H1 (cell line): ENCODE data around the gene SCN4A. TPM values are rescaled to one million over a fixed set of nuclear protein-coding genes. Genes with fewer than 3 reads are reported as not detected.

Experiments
- CTCF ChIA-PET: fragments of 300-600 bp; sonication (Branson Sonifier 250); formaldehyde crosslinking; loops from one replicate; lab custom pipeline; 2021; ENCODE audit not compliant: partially characterized antibody; lab: Charles Lee
- POLR2A ChIA-PET: fragments of 300-600 bp; sonication (Branson Sonifier 250); formaldehyde crosslinking; loops from one replicate; lab custom pipeline; 2021; ENCODE audit warnings: inconsistent platforms; ENCODE audit not compliant: partially characterized antibody; lab: Charles Lee
- DNase-seq, 2 experiments: peaks; one replicate each; pipeline versions ENCODE4 v3.0.0 to v3.0.0-alpha.2; 2010 to 2022; ENCODE audit warnings: low spot score in 2 of 2, low read depth in 1 of 2, mixed read lengths in 1 of 2
- FAIRE-seq: peaks from 2 replicates; lab custom pipeline; 2011; peaks lifted over from hg19 to GRCh38; lab: Jason Lieb, UNC
- H2AFZ ChIP-seq: 2 replicates; pipeline ENCODE4 v1.8.1; 2012; ENCODE audit warnings: low read length, inconsistent platforms
- H2AK5ac ChIP-seq: 2 replicates; pipeline ENCODE4 v1.6.1; 2013; ENCODE audit warnings: low read depth, low read length
- H2BK120ac ChIP-seq: replicated peaks from 2 replicates; pipeline ENCODE3; 2013; ENCODE audit warnings: low read depth, low read length, inconsistent platforms
- H2BK12ac ChIP-seq: 2 replicates; pipeline ENCODE4 v1.6.1; 2013; ENCODE audit warnings: low read depth, low read length
- H2BK15ac ChIP-seq: 2 replicates; pipeline ENCODE4 v1.6.1; 2013; ENCODE audit warnings: low read length
- H2BK20ac ChIP-seq: 2 replicates; pipeline ENCODE4 v1.6.1; 2013; ENCODE audit warnings: low read length
- H2BK5ac ChIP-seq: 2 replicates; pipeline ENCODE4 v1.6.1; 2013; ENCODE audit warnings: low read depth, low read length
- H3K14ac ChIP-seq: 2 replicates; pipeline ENCODE4 v1.6.1; 2013; ENCODE audit warnings: inconsistent platforms; ENCODE audit not compliant: insufficient read length
- H3K18ac ChIP-seq: 2 replicates; pipeline ENCODE4 v1.6.1; 2013; ENCODE audit warnings: low read length; ENCODE audit errors: extremely low read depth
- H3K23ac ChIP-seq: 2 replicates; pipeline ENCODE4 v1.6.1; 2013; ENCODE audit warnings: inconsistent platforms; ENCODE audit not compliant: insufficient read length
- H3K23me2 ChIP-seq: 2 replicates; pipeline ENCODE4 v1.6.1; 2013; ENCODE audit warnings: low read depth, low read length
- H3K27ac ChIP-seq: 2 replicates; pipeline ENCODE4 v1.6.1; 2011; ENCODE audit warnings: low read depth, low read length, inconsistent platforms
- H3K27me3 ChIP-seq, 4 experiments: replicated peaks in 1 of 4; 1 replicate in 1 of 4; 2 replicates in 3 of 4; pipeline versions ENCODE4 v1.6.1 to v1.8.1; 2011 to 2013; ENCODE audit warnings: low read length in 3 of 4, mild to moderate bottlenecking in 3 of 4, inconsistent platforms in 2 of 4, mixed read lengths in 2 of 4, moderate library complexity in 1 of 4; ENCODE audit not compliant: control insufficient read depth in 3 of 4, insufficient read depth in 3 of 4; ENCODE audit errors: extremely low read depth in 1 of 4
- H3K36me3 ChIP-seq, 4 experiments: 2 replicates each; pipeline versions ENCODE4 v1.6.1 to v1.8.1; 2011 to 2013; ENCODE audit warnings: mild to moderate bottlenecking in 4 of 4, low read length in 3 of 4, moderate library complexity in 2 of 4, control low read depth in 1 of 4, inconsistent platforms in 1 of 4; ENCODE audit not compliant: insufficient read depth in 4 of 4, control insufficient read depth in 2 of 4
- H3K4ac ChIP-seq: replicated peaks from 2 replicates; pipeline ENCODE3; 2013; ENCODE audit warnings: low read length, low read depth, mixed read lengths, inconsistent platforms; ENCODE audit not compliant: insufficient read length
- H3K4me1 ChIP-seq, 4 experiments: replicated peaks in 1 of 4; 1 replicate in 1 of 4; 2 replicates in 3 of 4; pipeline versions ENCODE4 v1.6.1 to v1.8.1; 2011 to 2013; ENCODE audit warnings: low read length in 3 of 4, inconsistent platforms in 2 of 4, mixed read lengths in 1 of 4; ENCODE audit not compliant: insufficient read depth in 4 of 4, control insufficient read depth in 3 of 4
- H3K4me2 ChIP-seq, 2 experiments: 2 replicates each; pipeline versions ENCODE4 v1.6.1 to v1.8.1; 2011 to 2013; ENCODE audit warnings: low read depth in 2 of 2, low read length in 2 of 2, control low read depth in 1 of 2, inconsistent platforms in 1 of 2, mild to moderate bottlenecking in 1 of 2; ENCODE audit not compliant: insufficient read depth in 1 of 2
- H3K4me3 ChIP-seq, 4 experiments: fragments of 200-600, 300-600 bp in 1 of 4; sonication (generic), shearing (Covaris generic), sonication (Bioruptor Twin) in 1 of 4; 2 replicates each; pipeline versions ENCODE4 v1.5.1 to v1.8.1; 2011 to 2016; ENCODE audit warnings: low read length in 4 of 4, low read depth in 3 of 4, control low read depth in 2 of 4, inconsistent platforms in 2 of 4, mild to moderate bottlenecking in 2 of 4, mixed read lengths in 1 of 4, moderate library complexity in 1 of 4; ENCODE audit not compliant: insufficient read depth in 2 of 4; ENCODE audit errors: extremely low read depth in 1 of 4
- H3K56ac ChIP-seq: replicated peaks from 2 replicates; pipeline ENCODE3; 2013; ENCODE audit warnings: low read depth, mild to moderate bottlenecking, mixed read lengths, low read length, inconsistent platforms; ENCODE audit not compliant: insufficient read length
- H3K79me1 ChIP-seq: 2 replicates; pipeline ENCODE4 v1.6.1; 2013; ENCODE audit warnings: low read depth, low read length, control low read depth
- H3K79me2 ChIP-seq, 2 experiments: 2 replicates each; pipeline versions ENCODE4 v1.6.1 to v1.8.1; 2012 to 2013; ENCODE audit warnings: low read length in 2 of 2, mild to moderate bottlenecking in 2 of 2, inconsistent platforms in 1 of 2; ENCODE audit not compliant: insufficient read depth in 2 of 2, control insufficient read depth in 1 of 2
- H3K9ac ChIP-seq, 4 experiments: replicated peaks in 1 of 4; 1 replicate in 1 of 4; 2 replicates in 3 of 4; pipeline versions ENCODE4 v1.6.1 to v1.8.1; 2011 to 2013; ENCODE audit warnings: low read depth in 3 of 4, low read length in 3 of 4, control low read depth in 2 of 4, mild to moderate bottlenecking in 2 of 4, moderate library complexity in 2 of 4, inconsistent platforms in 1 of 4; ENCODE audit errors: extremely low read depth in 1 of 4
- H3K9me3 ChIP-seq, 2 experiments: 2 replicates each; pipeline versions ENCODE4 v1.6.1 to v1.8.1; 2012 to 2013; ENCODE audit warnings: mild to moderate bottlenecking in 2 of 2, moderate library complexity in 2 of 2, control low read depth in 1 of 2, inconsistent platforms in 1 of 2, low read depth in 1 of 2, low read length in 1 of 2, mixed read lengths in 1 of 2; ENCODE audit not compliant: insufficient read depth in 2 of 2
- H4K20me1 ChIP-seq, 2 experiments: replicated peaks in 1 of 2; 2 replicates each; pipeline versions ENCODE3 to v1.8.1; 2011 to 2013; ENCODE audit warnings: inconsistent platforms in 2 of 2, low read length in 2 of 2, mild to moderate bottlenecking in 1 of 2; ENCODE audit not compliant: insufficient read depth in 2 of 2, control insufficient read depth in 1 of 2
- H4K5ac ChIP-seq: 2 replicates; pipeline ENCODE4 v1.6.1; 2013; ENCODE audit warnings: low read length, low read depth, mixed read lengths, inconsistent platforms; ENCODE audit not compliant: insufficient read length
- H4K8ac ChIP-seq: 2 replicates; pipeline ENCODE4 v1.8.0; 2013; ENCODE audit warnings: mild to moderate bottlenecking, moderate library complexity, low read length, inconsistent platforms; ENCODE audit not compliant: insufficient read depth; ENCODE audit errors: extremely low read depth
- H4K91ac ChIP-seq: replicated peaks from 2 replicates; pipeline ENCODE3; 2013; ENCODE audit warnings: low read length, mixed read lengths, inconsistent platforms; ENCODE audit not compliant: insufficient read length
- ASH2L ChIP-seq: fragments of 200-600, 300-600 bp; sonication (generic); IDR thresholded peaks from one replicate; pipeline ENCODE4 v1.7.1; 2017; ENCODE audit warnings: low read length
- BACH1 ChIP-seq: IDR thresholded peaks from 2 replicates; pipeline ENCODE4 v1.6.1; 2012; ENCODE audit warnings: low read length, improper control_type of control experiment
- BRCA1 ChIP-seq: IDR thresholded peaks from 2 replicates; pipeline ENCODE4 v1.6.1; 2012; ENCODE audit warnings: low read depth, low read length, improper control_type of control experiment
- CEBPB ChIP-seq: IDR thresholded peaks from 2 replicates; pipeline ENCODE4 v1.6.1; 2012; ENCODE audit warnings: low read depth, low read length
- EP300 ChIP-seq, 2 experiments: IDR thresholded peaks; 1 replicate in 1 of 2; 2 replicates in 1 of 2; pipeline ENCODE4 v1.6.1; 2011 to 2012; ENCODE audit warnings: low read depth in 2 of 2, low read length in 2 of 2, mild to moderate bottlenecking in 2 of 2, borderline replicate concordance in 1 of 2, inconsistent platforms in 1 of 2, moderate library complexity in 1 of 2
- JUN ChIP-seq: IDR thresholded peaks from 2 replicates; pipeline ENCODE4 v1.6.1; 2011; ENCODE audit warnings: low read depth, mild to moderate bottlenecking, improper control_type of control experiment, low read length
- MAFK ChIP-seq: IDR thresholded peaks from 2 replicates; pipeline ENCODE4 v1.6.1; 2012; ENCODE audit warnings: low read depth, mild to moderate bottlenecking, improper control_type of control experiment, low read length
- PHF8 ChIP-seq: fragments of 200-600 bp; sonication (generic); conservative IDR thresholded peaks from 2 replicates; pipeline ENCODE4 v1.7.1; 2012; ENCODE audit warnings: low read depth, mild to moderate bottlenecking, inconsistent platforms, low read length, moderate library complexity
- RFX5 ChIP-seq: IDR thresholded peaks from 2 replicates; pipeline ENCODE4 v1.6.1; 2011; ENCODE audit warnings: low read depth, low read length, improper control_type of control experiment, borderline replicate concordance
- SRF ChIP-seq: IDR thresholded peaks from 2 replicates; pipeline ENCODE4 v1.6.1; 2011; ENCODE audit warnings: mild to moderate bottlenecking, low read depth, low read length, moderate library complexity
- SUZ12 ChIP-seq: fragments of 200-600 bp; sonication (generic); IDR thresholded peaks from 2 replicates; pipeline ENCODE4 v1.6.1; 2012; ENCODE audit warnings: mild to moderate bottlenecking, inconsistent platforms, low read length, moderate library complexity, mixed read lengths
- TCF12 ChIP-seq: IDR thresholded peaks from 2 replicates; pipeline ENCODE4 v1.6.1; 2011; ENCODE audit warnings: low read depth, mild to moderate bottlenecking, low read length
- WGBS, 2 experiments: shearing (Covaris generic) in 1 of 2; methylation state at CpG; one replicate each; pipeline versions ENCODE4 v1.1.6 to v1.1.7; 2013 to 2015; ENCODE audit warnings: low lambda C conversion rate in 2 of 2, mixed read lengths in 2 of 2, inconsistent platforms in 1 of 2, low coverage in 1 of 2, missing lambda C conversion rate in 1 of 2; ENCODE audit not compliant: insufficient replicate concordance in 2 of 2, insufficient coverage in 1 of 2, insufficient read length in 1 of 2; ENCODE audit errors: extremely low coverage in 1 of 2, missing lambda C conversion rate in 1 of 2; 5-methylcytosine and 5-hydroxymethylcytosine counted together
- polyA plus RNA-seq, 7 experiments: library from polyadenylated mRNA; depleted of rRNA in 3 of 7; stranded (reverse) in 5 of 7; unstranded in 2 of 7; fragments of >200 nt in 5 of 7; fragments of 200-250 nt in 2 of 7; gene quantifications; 1 replicate in 5 of 7; 2 replicates in 1 of 7; 4 replicates in 1 of 7; pipeline versions ENCODE4 v1.2.1 to v1.2.3, GENCODE V29; 2011 to 2013; ENCODE audit warnings: missing spikeins in 2 of 7, mixed read lengths in 2 of 7
- total RNA-seq: library from RNA; stranded (reverse); fragmentation: NEBNext Ultra II Directional; extraction: Animal tissue kit (Norgen Biotek cat#: 25700); gene quantifications from 2 replicates; pipeline ENCODE4 v1.2.1, GENCODE V29; 2021
- TF ChIP-seq, protein P1 (sequence below): IDR thresholded peaks from 2 replicates; pipeline ENCODE4 v1.6.1; 2011; ENCODE audit warnings: low read depth, mild to moderate bottlenecking, low read length; ENCODE audit not compliant: insufficient read depth

Gene SCN4A
- total and polyA plus RNA-seq, 2 of the 8 experiments (the other 6 are each of a cell fraction or from before 2014, with no cell fraction given), result 5.0 to 8.5 TPM

DNA sequence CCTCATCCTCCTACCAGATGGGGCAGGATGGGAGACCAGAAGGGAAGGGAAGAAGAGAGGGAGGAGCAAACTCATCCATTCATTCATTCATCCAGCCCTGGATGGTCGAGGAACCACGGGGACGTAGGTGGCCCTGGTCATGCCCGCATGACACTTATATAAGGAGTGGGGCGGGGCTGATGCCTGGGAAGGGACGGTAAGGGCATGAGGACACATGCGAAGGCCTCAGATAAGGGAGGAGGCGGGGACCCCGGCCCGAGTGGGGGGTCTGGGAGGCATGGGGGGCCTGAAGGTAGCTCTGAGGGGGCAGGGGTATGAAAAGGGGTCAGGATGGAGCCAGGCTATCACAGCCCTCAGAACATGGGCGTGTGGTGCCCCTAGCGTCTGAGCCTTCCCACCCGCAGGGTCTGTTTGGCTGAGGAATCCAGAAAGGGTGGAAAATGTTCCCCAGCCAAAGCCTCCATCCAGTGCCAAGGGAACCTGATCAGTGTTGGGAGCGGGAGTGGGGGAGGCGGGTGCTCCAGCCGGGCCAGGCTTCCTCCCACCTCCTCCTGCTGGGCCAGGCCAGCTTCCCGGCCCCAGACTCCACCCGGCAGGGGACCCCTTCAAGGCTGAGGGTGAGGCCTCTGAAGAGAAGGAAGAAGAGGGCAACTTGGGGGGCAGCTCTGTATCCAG is 23.0 kb downstream of the SCN4A start:
- no peak overlapping the region for H2BK20ac ChIP-seq
- no peak overlapping the region for H3K27ac ChIP-seq
- H4K20me1 ChIP-seq, result peaks cover 0 to 2% of the 10 kb centered on the region in 2 experiments
- WGBS, 2 experiments, result 91% methylated on average over 18 of the region's 18 CpGs; no CpG with 5 or more reads in 1 of the 2 experiments
- no peaks in the 10 kb centered on the region for H3K79me2 ChIP-seq
- no peaks in the 10 kb centered on the region for H3K9me3 ChIP-seq
- no peak overlapping the region; the same call in 1 of the 2 replicates for H4K8ac ChIP-seq
- H4K5ac ChIP-seq, result no peak overlapping the region
- no peaks in the 10 kb centered on the region for H3K23me2 ChIP-seq
- no peaks in the 10 kb centered on the region for H3K79me1 ChIP-seq
- H3K14ac ChIP-seq, result no peak overlapping the region
- H2BK15ac ChIP-seq, result no peak overlapping the region
- DNase-seq, result no peak
- no peaks in the 10 kb centered on the region for H3K36me3 ChIP-seq
- H3K9ac ChIP-seq, result no peak overlapping the region
- no peak overlapping the region for H3K56ac ChIP-seq
- no peak overlapping the region for H3K23ac ChIP-seq
- CTCF ChIA-PET, result interaction anchor here (0.8 to 14.4 kb wide), 18 partner anchors 8 to 184 kb away, joined by 3 to 270 read pairs (median 12); partner anchors contain the start of genes CD79B, CSHL1, GH1 and GH2
- FAIRE-seq, result no peak
- H3K4me2 ChIP-seq, result no peak overlapping the region
- no peaks in the 10 kb centered on the region for H3K27me3 ChIP-seq
- no peak overlapping the region for H2BK5ac ChIP-seq
- POLR2A ChIA-PET, result interaction anchor here (0.6 to 3.0 kb wide), 9 partner anchors 11 to 197 kb away, joined by 3 to 19 read pairs (median 4); no protein-coding TSS in a partner anchor
- H3K18ac ChIP-seq, result no peak overlapping the region
- no peak overlapping the region for H2BK120ac ChIP-seq
- H2BK12ac ChIP-seq, result no peak overlapping the region
- H3K4me3 ChIP-seq, result no peak overlapping the region
- H2AK5ac ChIP-seq, result no peak overlapping the region
- peak overlapping the region; percentile 38 for H3K4ac ChIP-seq
- no peak overlapping the region for H2AFZ ChIP-seq
- H3K4me1 ChIP-seq, result peaks cover 0 to 8% (median 1%) of the 10 kb centered on the region in 4 experiments; a peak in 3 of 7 replicates
- H4K91ac ChIP-seq, result no peak overlapping the region
- TF ChIP-seq CEBPB (no peak), JUN (no peak), EP300 (IDR thresholded peaks at IDR 0.05; ENCODE audit: borderline replicate concordance in 1 of 2, low read depth in 2 of 2, low read length in 2 of 2) (no peak), SRF (no peak), TCF12 (no peak), BACH1 (no peak), PHF8 (no peak), ASH2L (no peak), BRCA1 (no peak), RFX5 (no peak), SUZ12 (no peak), MAFK (no peak)
- TF ChIP-seq, protein P1, sequence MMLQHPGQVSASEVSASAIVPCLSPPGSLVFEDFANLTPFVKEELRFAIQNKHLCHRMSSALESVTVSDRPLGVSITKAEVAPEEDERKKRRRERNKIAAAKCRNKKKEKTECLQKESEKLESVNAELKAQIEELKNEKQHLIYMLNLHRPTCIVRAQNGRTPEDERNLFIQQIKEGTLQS, result no peak
